K562 treated with DMSO at 1 percent for 48 hours (cell line): ENCODE data around the gene G3BP2. TPM values are rescaled to one million over a fixed set of nuclear protein-coding genes. Genes with fewer than 3 reads are reported as not detected.

Experiments
- total RNA-seq: library from RNA; unstranded; fragments of 300-600 nt; gene quantifications from 2 replicates; pipeline ENCODE4 v1.2.3, GENCODE V29; 2022; ENCODE audit warnings: low replicate concordance; ENCODE audit errors: extremely low read depth

G3BP2 gene
- not detected in 2 replicates for total RNA-seq

DNA sequence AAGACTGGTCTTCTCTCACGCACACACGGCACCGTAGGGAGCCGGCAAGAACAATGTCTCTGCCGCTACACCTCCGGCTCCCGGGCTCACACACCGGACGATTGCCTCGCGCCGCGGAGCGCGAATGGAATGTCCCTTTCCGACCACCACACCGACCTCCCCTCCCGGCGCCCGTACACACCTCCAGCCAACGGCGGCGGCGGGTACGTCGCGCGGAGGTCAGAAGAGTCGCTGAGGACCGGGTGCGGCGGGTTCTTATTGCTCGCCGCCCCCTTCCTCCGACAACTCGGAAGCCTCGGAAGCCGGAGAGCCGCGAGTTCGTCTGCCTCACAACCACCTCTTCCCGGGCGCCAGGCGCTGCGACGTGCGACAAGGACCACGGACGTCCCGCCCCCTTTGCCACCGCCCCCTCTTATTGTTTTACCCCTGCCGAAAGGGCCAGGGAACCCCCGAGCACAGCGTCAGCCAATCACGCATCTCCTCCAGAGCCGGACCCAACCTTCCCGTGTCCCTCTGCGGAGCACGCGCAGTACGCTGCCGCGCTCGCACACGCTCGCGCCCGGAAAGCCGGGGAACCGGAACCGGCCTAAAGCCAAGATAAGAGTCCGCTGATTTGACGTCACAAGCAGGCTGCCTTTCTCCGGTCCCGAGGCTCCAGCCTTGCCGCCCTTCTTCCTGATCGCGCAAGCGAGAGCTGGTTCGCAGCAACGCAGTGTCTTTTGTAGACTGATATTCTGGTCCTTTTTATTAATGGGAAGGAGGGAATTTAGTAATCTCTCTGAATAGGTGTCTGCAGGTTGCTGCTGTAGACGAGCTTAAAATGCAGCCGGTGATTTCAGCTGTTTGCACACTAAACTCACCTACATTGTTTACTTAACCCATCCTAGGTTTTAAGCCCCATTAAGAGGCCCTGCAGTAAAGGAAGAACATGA is at the start of gene G3BP2:
G3BP2 (minus strand) TSS at position 385 of the 932 bp plus-strand sequence. CDS start 11,386 bp downstream, outside the sequence.

DNA sequence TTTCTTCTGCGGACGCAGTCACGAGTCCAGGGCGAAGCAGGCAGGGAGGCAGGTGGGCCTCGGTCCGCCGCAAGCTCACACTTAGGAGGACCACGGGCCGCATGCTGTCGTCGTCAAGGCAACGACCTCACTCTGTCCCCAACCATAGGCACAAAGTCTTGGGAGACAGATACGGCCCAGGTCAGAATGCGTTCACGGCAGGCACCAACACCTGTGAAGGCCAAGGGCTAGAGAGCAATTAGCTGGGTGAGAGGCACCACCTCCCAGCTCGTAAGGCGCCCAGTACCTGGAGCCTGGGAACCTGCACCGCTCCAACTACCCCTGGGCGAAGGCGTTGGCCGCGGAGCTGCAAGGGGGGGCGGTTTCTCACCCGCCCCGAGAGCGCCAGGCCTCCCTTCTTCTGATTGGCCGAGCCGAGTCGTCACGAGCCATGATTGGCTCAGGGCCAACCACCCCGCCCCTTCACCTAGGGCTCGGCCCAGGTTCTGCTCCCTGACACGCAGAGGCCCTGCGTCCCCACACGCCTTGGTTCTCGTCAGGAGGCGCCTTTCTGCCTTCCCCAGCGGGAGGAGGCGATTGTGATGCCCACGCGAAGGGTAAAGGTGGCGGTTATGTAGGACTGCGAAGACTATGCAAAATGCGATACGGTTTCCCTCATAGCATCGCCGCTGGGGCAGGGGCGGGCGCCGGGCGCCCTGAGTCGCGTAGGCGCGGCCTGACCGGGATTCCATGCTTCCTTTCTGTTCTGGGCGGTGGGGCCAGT is 42.9 kb downstream of the G3BP2 start, which contains the start of gene CDKL2:
CDKL2 (minus strand) TSS at position 355 of the 763 bp plus-strand sequence. CDS start 4,540 bp downstream, outside the sequence.

Other genes with a start within 250 kb of the G3BP2 start
- not detected in 2 replicates for gene RCHY1, start 159.0 kb downstream of the G3BP2 start, total RNA-seq
- gene THAP6, start 158.9 kb downstream of the G3BP2 start, total RNA-seq: not detected in 2 replicates
- not detected in 2 replicates for gene ODAPH, start 117.3 kb downstream of the G3BP2 start, total RNA-seq
- gene CDKL2, start 42.9 kb downstream of the G3BP2 start, total RNA-seq: not detected in 2 replicates
- not detected in 2 replicates for gene USO1, start 51.2 kb upstream of the G3BP2 start, total RNA-seq
- not detected in 2 replicates for gene PPEF2, start 229.0 kb upstream of the G3BP2 start, total RNA-seq